Kidney (tissue), 14 donors: ENCODE data around the gene EIF3F. TPM values are rescaled to one million over a fixed set of nuclear protein-coding genes. Genes with fewer than 3 reads are reported as not detected.

Experiments
- DNase-seq, 5 donors: peaks; one replicate each; pipeline ENCODE4 v3.0.0-alpha.2; 2013 to 2020
- FAIRE-seq: peaks from 2 replicates; lab custom pipeline; 2012; peaks lifted over from hg19 to GRCh38; lab: Jason Lieb, UNC
- H3K27ac ChIP-seq, 2 donors: one replicate each; pipeline ENCODE4 v1.7.0; 2013; ENCODE audit warnings: low read depth in 2 of 2, low read length in 2 of 2, inconsistent platforms in 1 of 2
- H3K27me3 ChIP-seq: one replicate; pipeline ENCODE4 v1.7.1; 2013; ENCODE audit warnings: low read length, inconsistent platforms; ENCODE audit not compliant: control insufficient read depth, insufficient read depth
- H3K36me3 ChIP-seq, 3 donors: one replicate each; pipeline versions ENCODE4 v1.7.0 to v1.7.1; 2013; ENCODE audit warnings: low read length in 3 of 3, control low read depth in 1 of 3, inconsistent platforms in 1 of 3; ENCODE audit not compliant: insufficient read depth in 3 of 3, control insufficient read depth in 2 of 3
- H3K4me1 ChIP-seq, 3 donors: one replicate each; pipeline versions ENCODE4 v1.7.0 to v1.7.1; 2013; ENCODE audit warnings: low read length in 3 of 3, inconsistent platforms in 1 of 3, low read depth in 1 of 3; ENCODE audit not compliant: control insufficient read depth in 2 of 3, insufficient read depth in 2 of 3
- H3K4me3 ChIP-seq, 3 donors: one replicate each; pipeline versions ENCODE4 v1.7.0 to v1.8.1; 2013; ENCODE audit warnings: low read length in 3 of 3, control low read depth in 1 of 3, inconsistent platforms in 1 of 3
- H3K9ac ChIP-seq, 3 donors: one replicate each; pipeline versions ENCODE4 v1.7.0 to v1.7.1; 2013; ENCODE audit warnings: low read length in 3 of 3, control low read depth in 1 of 3, inconsistent platforms in 1 of 3
- H3K9me3 ChIP-seq, 3 donors: one replicate each; pipeline versions ENCODE4 v1.7.0 to v1.7.1; 2013; ENCODE audit warnings: low read length in 3 of 3, control low read depth in 1 of 3, inconsistent platforms in 1 of 3; ENCODE audit not compliant: control insufficient read depth in 2 of 3, insufficient read depth in 1 of 3
- intact Hi-C: fragments of 100-400 bp; cut with DNase I; formaldehyde crosslinking; loops from one replicate; pipeline ENCODE4 v1.11.1; 2022
- polyA plus RNA-seq: library from polyadenylated mRNA; stranded (reverse); fragments of 350-450 nt; fragmentation: Illumina TruSeq; extraction: RNeasy Lipid Tissue Mini Kit (QIAGEN cat#74804); gene quantifications from one replicate; pipeline ENCODE4 v1.2.3, GENCODE V29; 2014; ENCODE audit warnings: low read depth, low replicate concordance; ENCODE audit not compliant: insufficient read depth
- total RNA-seq: library from RNA; stranded (reverse); fragmentation: NEBNext Ultra II Directional; extraction: Animal tissue kit (Norgen Biotek cat#: 25700); gene quantifications from one replicate; pipeline ENCODE4 v1.2.1, GENCODE V29; 2021
- TF ChIP-seq, protein P1 (sequence below): IDR thresholded peaks from 3 replicates; pipeline ENCODE4 v1.5.1; 2012; ENCODE audit warnings: mild to moderate bottlenecking, moderate library complexity, borderline replicate concordance; ENCODE audit not compliant: insufficient read depth; ENCODE audit errors: extremely low read depth
- donor health status: control.
- donor health status: control.
- donor health status: control.
- donor health status: control.
- donor health status: control.
- donor health status: DM: yes; HTN: yes; CAD: no.
- donor health status: Normal renal cell carcinoma (clear cell type).

EIF3F gene
- total and polyA plus RNA-seq, 2 donors from 2014 or later, result 174 to 218 TPM

- H3K27me3 ChIP-seq, result no peaks in the 10 kb centered on the region
- FAIRE-seq (no peak), DNase-seq (no peak)
- no peaks in the 10 kb centered on the region for H3K36me3 ChIP-seq
- no peak overlapping the region for H3K4me3 ChIP-seq
- no peaks in the 10 kb centered on the region for H3K4me1 ChIP-seq
- TF ChIP-seq, protein P1, sequence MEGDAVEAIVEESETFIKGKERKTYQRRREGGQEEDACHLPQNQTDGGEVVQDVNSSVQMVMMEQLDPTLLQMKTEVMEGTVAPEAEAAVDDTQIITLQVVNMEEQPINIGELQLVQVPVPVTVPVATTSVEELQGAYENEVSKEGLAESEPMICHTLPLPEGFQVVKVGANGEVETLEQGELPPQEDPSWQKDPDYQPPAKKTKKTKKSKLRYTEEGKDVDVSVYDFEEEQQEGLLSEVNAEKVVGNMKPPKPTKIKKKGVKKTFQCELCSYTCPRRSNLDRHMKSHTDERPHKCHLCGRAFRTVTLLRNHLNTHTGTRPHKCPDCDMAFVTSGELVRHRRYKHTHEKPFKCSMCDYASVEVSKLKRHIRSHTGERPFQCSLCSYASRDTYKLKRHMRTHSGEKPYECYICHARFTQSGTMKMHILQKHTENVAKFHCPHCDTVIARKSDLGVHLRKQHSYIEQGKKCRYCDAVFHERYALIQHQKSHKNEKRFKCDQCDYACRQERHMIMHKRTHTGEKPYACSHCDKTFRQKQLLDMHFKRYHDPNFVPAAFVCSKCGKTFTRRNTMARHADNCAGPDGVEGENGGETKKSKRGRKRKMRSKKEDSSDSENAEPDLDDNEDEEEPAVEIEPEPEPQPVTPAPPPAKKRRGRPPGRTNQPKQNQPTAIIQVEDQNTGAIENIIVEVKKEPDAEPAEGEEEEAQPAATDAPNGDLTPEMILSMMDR, result no peak
- no peak overlapping the region for H3K9ac ChIP-seq
- intact Hi-C loops, result no loop called here
- no peak overlapping the region for H3K27ac ChIP-seq
- no peaks in the 10 kb centered on the region for H3K9me3 ChIP-seq
These were observed 61.9 kb downstream of the EIF3F start for GRCh38 chr11:8049084-8049483.

Other genes starting within 250 kb of the EIF3F start
- 0.25 TPM for gene OR5P2, start 190.4 kb upstream of the EIF3F start, total RNA-seq
- not detected for gene OR5P2, start 190.4 kb upstream of the EIF3F start, polyA plus RNA-seq
- not detected for gene OR5P3, start 156.5 kb upstream of the EIF3F start, total RNA-seq
- gene OR5P3, start 156.5 kb upstream of the EIF3F start, polyA plus RNA-seq, result not detected
- not detected for gene OR10A6, start 56.1 kb upstream of the EIF3F start, total RNA-seq
- not detected for gene OR10A6, start 56.1 kb upstream of the EIF3F start, polyA plus RNA-seq
- gene OR10A3, start 45.6 kb upstream of the EIF3F start, total RNA-seq, result not detected
- not detected for gene OR10A3, start 45.6 kb upstream of the EIF3F start, polyA plus RNA-seq
- not detected for gene NLRP10, start 21.9 kb upstream of the EIF3F start, total RNA-seq
- gene NLRP10, start 21.9 kb upstream of the EIF3F start, polyA plus RNA-seq, result not detected
- gene TUB, start 93.9 kb downstream of the EIF3F start, total RNA-seq, result 6.8 TPM
- 5.9 TPM for gene TUB, start 93.9 kb downstream of the EIF3F start, polyA plus RNA-seq
- gene RIC3, start 181.7 kb downstream of the EIF3F start, total RNA-seq, result 30.7 TPM
- gene RIC3, start 181.7 kb downstream of the EIF3F start, polyA plus RNA-seq, result 10.5 TPM